ENCODE measurements around the gene PPP1R8. TPM values are rescaled to one million over a fixed set of nuclear protein-coding genes. Genes with fewer than 3 reads are reported as not detected.

Gene PPP1R8
- total and polyA plus RNA-seq, 2 of the 8 experiments (the other 6 are each of a cell fraction or from before 2014, with no cell fraction given): 33.4 to 51.8 TPM

- Histone ChIP-seq H3K27me3 (replicated peaks in 1 of 4; ENCODE audit: control insufficient read depth in 3 of 4, extremely low read depth in 1 of 4, insufficient read depth in 3 of 4, low read length in 3 of 4) (peaks cover 0 to 6% (median 2%) of the 10 kb centered on the region in 4 experiments; a peak in 4 of 7 replicates), H2BK20ac (ENCODE audit: low read length) (no peak within 1 kb of the TSS), H3K4me1 (replicated peaks in 1 of 4; ENCODE audit: control insufficient read depth in 3 of 4, insufficient read depth in 4 of 4, low read length in 3 of 4) (peaks cover 0 to 12% (median 8%) of the 10 kb centered on the region in 4 experiments; a peak in 6 of 7 replicates), H3K23ac (ENCODE audit: insufficient read length) (no peak within 1 kb of the TSS), H3K4me2 (ENCODE audit: insufficient read depth in 1 of 2, low read depth in 2 of 2, low read length in 2 of 2) (peak within 1 kb of the TSS; percentile 90 to 94), H3K79me2 (ENCODE audit: control insufficient read depth in 1 of 2, insufficient read depth in 2 of 2, low read length in 2 of 2) (no peaks in the 10 kb centered on the region), H2BK15ac (ENCODE audit: low read length) (no peak within 1 kb of the TSS), H2AFZ (ENCODE audit: low read length) (peak within 1 kb of the TSS; percentile 98), H3K56ac (replicated peaks; ENCODE audit: insufficient read length, low read depth, low read length) (no peak within 1 kb of the TSS), H2BK5ac (ENCODE audit: low read depth, low read length) (0 out of 2 replicates have a peak within 1 kb of the TSS, but pooled peaks have one; percentile 35), H2AK5ac (ENCODE audit: low read depth, low read length) (no peak within 1 kb of the TSS), H3K27ac (ENCODE audit: low read depth, low read length) (no peak within 1 kb of the TSS), H2BK120ac (replicated peaks; ENCODE audit: low read depth, low read length) (no peak within 1 kb of the TSS), H3K4ac (replicated peaks; ENCODE audit: insufficient read length, low read depth, low read length) (no peak within 1 kb of the TSS), H4K5ac (ENCODE audit: insufficient read length, low read depth, low read length) (peak within 1 kb of the TSS; percentile 24), H4K91ac (replicated peaks; ENCODE audit: insufficient read length, low read length) (no peak within 1 kb of the TSS), H3K4me3 (ENCODE audit: extremely low read depth in 1 of 4, insufficient read depth in 2 of 4, low read depth in 3 of 4, low read length in 4 of 4) (peak within 1 kb of the TSS; percentile 54 to 91 (median 84)), H3K9ac (replicated peaks in 1 of 4; ENCODE audit: extremely low read depth in 1 of 4, low read depth in 3 of 4, low read length in 3 of 4) (peak within 1 kb of the TSS in 3 of 4 experiments; percentile 45 to 71 (median 59); a peak in 4 of 7 replicates), H3K23me2 (ENCODE audit: low read depth, low read length) (peaks cover 9% of the 10 kb centered on the region; the same call in 1 of the 2 replicates), H3K36me3 (ENCODE audit: control insufficient read depth in 2 of 4, insufficient read depth in 4 of 4, low read length in 3 of 4) (no peaks in the 10 kb centered on the region), H3K18ac (ENCODE audit: extremely low read depth, low read length) (peak within 1 kb of the TSS; percentile 83), H2BK12ac (ENCODE audit: low read depth, low read length) (no peak within 1 kb of the TSS), H3K9me3 (ENCODE audit: insufficient read depth in 2 of 2, low read depth in 1 of 2, low read length in 1 of 2) (no peaks in the 10 kb centered on the region), H3K14ac (ENCODE audit: insufficient read length) (no peak within 1 kb of the TSS), H4K8ac (ENCODE audit: extremely low read depth, insufficient read depth, low read length) (peak within 1 kb of the TSS; percentile 87), H3K79me1 (ENCODE audit: low read depth, low read length) (no peaks in the 10 kb centered on the region), H4K20me1 (replicated peaks in 1 of 2; ENCODE audit: control insufficient read depth in 1 of 2, insufficient read depth in 2 of 2, low read length in 2 of 2) (no peaks in the 10 kb centered on the region)
- FAIRE-seq (no peak), DNase-seq (ENCODE audit: low read depth in 1 of 2, low spot score in 2 of 2) (peak in 1 of 2 experiments; percentile 88)
- ChIA-PET CTCF (ENCODE audit: partially characterized antibody) (interaction anchor here (0.8 kb wide), 1 partner anchor 14 kb away, joined by 7 read pairs; no protein-coding TSS in a partner anchor), POLR2A (ENCODE audit: partially characterized antibody) (interaction anchor here (0.7 to 1.1 kb wide), 8 partner anchors 9 to 709 kb away, joined by 3 to 4 read pairs (median 3); partner anchors contain the start of genes EYA3 and XKR8)
- TF ChIP-seq PHF8 (conservative IDR thresholded peaks at IDR 0.05; ENCODE audit: low read depth, low read length): peak; percentile 78
- TF ChIP-seq KDM4A (IDR thresholded peaks at IDR 0.05; ENCODE audit: low read depth, low read length, severe bottlenecking): peak; percentile 68
- no peak for TF ChIP-seq CHD2 (IDR thresholded peaks at IDR 0.05; ENCODE audit: low read length)
- no peak for TF ChIP-seq ASH2L (IDR thresholded peaks at IDR 0.05; ENCODE audit: low read length)
- TF ChIP-seq POLR2AphosphoS5 (IDR thresholded peaks at IDR 0.05; ENCODE audit: low read depth, low read length): peak; percentile 46; the same call in 1 of the 2 replicates
- TF ChIP-seq TAF1 (IDR thresholded peaks at IDR 0.05; ENCODE audit: low read depth, low read length): peak; percentile 64
- TF ChIP-seq POLR2A (IDR thresholded peaks at IDR 0.05; ENCODE audit: control extremely low read depth in 1 of 2, low read depth in 2 of 2, low read length in 2 of 2): peak in 1 of 2 experiments; percentile 24; a peak in 1 of 3 replicates
- 31% methylated on average over 16 of the region's 53 CpGs; no CpG with 5 or more reads in 1 of the 2 experiments for WGBS, 2 experiments (ENCODE audit: extremely low coverage in 1 of 2, insufficient coverage in 1 of 2, insufficient read length in 1 of 2, insufficient replicate concordance in 2 of 2, low coverage in 1 of 2, low lambda C conversion rate in 2 of 2, missing lambda C conversion rate in 1 of 2)
These were observed 41.6 kb downstream of the PPP1R8 start, which contains the start of gene THEMIS2 for GRCh38 chr1:27872059-27872801. Gene THEMIS2 (plus strand): TSS chr1:27872544. CDS start chr1:27872572, 28 bp downstream.

Data from H1 (cell line).